PC-3 (cell line): ENCODE data around the gene PMP22. TPM values are rescaled to one million over a fixed set of nuclear protein-coding genes. Genes with fewer than 3 reads are reported as not detected.

Source experiments
- ATAC-seq: fragments of 200-7000 bp; cut with Tn5 transposase; 2 replicates; pipeline ENCODE4 v1.9.1; 2020; ENCODE audit warnings: mild to moderate bottlenecking, moderate library complexity
- BruUV-seq: library from RNA; stranded (reverse); fragments of 400-500 nt; replicated peaks from 2 replicates; lab custom pipeline; 2021; lab: Mats Ljungman, UMichigan
- CTCF ChIA-PET: fragments of 300-600 bp; sonication (Branson Sonifier 250); formaldehyde crosslinking; loops from one replicate; lab custom pipeline; 2022; ENCODE audit warnings: antibody characterized with exemption; lab: Charles Lee
- POLR2A ChIA-PET: fragments of 300-600 bp; sonication (Branson Sonifier 250); formaldehyde crosslinking; loops from one replicate; lab custom pipeline; 2022; ENCODE audit warnings: antibody characterized with exemption; ENCODE audit not compliant: unreplicated experiment; lab: Charles Lee
- DNase-seq: peaks from one replicate; pipeline ENCODE4 v3.0.0-alpha.2; 2015
- H2AFZ ChIP-seq: fragments of 300-600 bp; sonication (generic); 2 replicates; pipeline ENCODE4 v1.6.0; 2016; ENCODE audit warnings: antibody characterized with exemption, low read length
- H3F3A ChIP-seq: fragments of 300-600 bp; sonication (generic); one replicate; pipeline ENCODE4 v1.6.0; 2017; ENCODE audit warnings: antibody characterized with exemption, low read length, control low read depth, mild to moderate bottlenecking; ENCODE audit not compliant: unreplicated experiment
- H3K27ac ChIP-seq: fragments of 300-600 bp; sonication (generic); 2 replicates; pipeline ENCODE4 v1.5.1; 2016; ENCODE audit warnings: mild to moderate bottlenecking, low read length
- H3K27me3 ChIP-seq: fragments of 300-600 bp; sonication (generic); 2 replicates; pipeline ENCODE4 v1.6.1; 2016; ENCODE audit warnings: low read length, mixed read lengths
- H3K36me3 ChIP-seq: fragments of 300-600 bp; sonication (generic); 2 replicates; pipeline ENCODE4 v1.6.1; 2016; ENCODE audit warnings: low read depth, mixed run types, low read length, mixed read lengths
- H3K4me1 ChIP-seq: fragments of 300-600 bp; sonication (generic); 2 replicates; pipeline ENCODE4 v1.5.1; 2016; ENCODE audit warnings: low read length; ENCODE audit not compliant: insufficient read depth
- H3K4me2 ChIP-seq: fragments of 300-600 bp; sonication (generic); 2 replicates; pipeline ENCODE4 v1.6.0; 2016; ENCODE audit warnings: low read length
- H3K4me3 ChIP-seq: fragments of 300-600 bp; sonication (generic); 2 replicates; pipeline ENCODE4 v1.5.1; 2016; ENCODE audit warnings: mild to moderate bottlenecking, low read length, mixed read lengths
- H3K79me2 ChIP-seq: fragments of 300-600 bp; sonication (generic); 2 replicates; pipeline ENCODE4 v1.6.1; 2017; ENCODE audit warnings: low read length, mixed read lengths
- H3K9ac ChIP-seq: fragments of 300-600 bp; sonication (generic); 2 replicates; pipeline ENCODE4 v1.6.0; 2016; ENCODE audit warnings: mild to moderate bottlenecking, low read length
- H3K9me2 ChIP-seq: fragments of 300-600 bp; sonication (generic); replicated peaks from 2 replicates; pipeline ENCODE4 v1.6.1; 2016; ENCODE audit warnings: mixed run types, low read length, mixed read lengths
- H3K9me3 ChIP-seq: fragments of 300-600 bp; sonication (generic); 2 replicates; pipeline ENCODE4 v1.6.1; 2016; ENCODE audit warnings: low read length, mixed read lengths
- H4K20me1 ChIP-seq: fragments of 300-600 bp; sonication (generic); 2 replicates; pipeline ENCODE4 v1.6.1; 2016; ENCODE audit warnings: low read length, mixed read lengths
- EZH2 ChIP-seq: fragments of 300-600 bp; sonication (generic); IDR thresholded peaks from one replicate; pipeline ENCODE4 v1.6.1; 2017; ENCODE audit warnings: antibody characterized with exemption, mild to moderate bottlenecking, low read length; ENCODE audit not compliant: unreplicated experiment
- EZH2phosphoT487 ChIP-seq: fragments of 300-600 bp; sonication (generic); IDR thresholded peaks from 2 replicates; pipeline ENCODE4 v1.6.1; 2018; ENCODE audit warnings: mild to moderate bottlenecking, antibody characterized with exemption, low read length, borderline replicate concordance
- intact Hi-C: fragments of 100-400 bp; cut with micrococcal nuclease; formaldehyde crosslinking; loops from 2 replicates; pipeline ENCODE4 v1.9.0; 2023
- total RNA-seq: library from RNA; depleted of rRNA; stranded (reverse); fragments of >200 nt; gene quantifications from 2 replicates; pipeline ENCODE4 v1.2.3, GENCODE V29; 2014
- TF ChIP-seq, protein P1 (sequence below): fragments of 300-600 bp; sonication (generic); conservative IDR thresholded peaks from 2 replicates; pipeline ENCODE4 v1.5.1; 2017; ENCODE audit warnings: antibody characterized with exemption, low read depth, mild to moderate bottlenecking, low read length

PMP22 gene
- total RNA-seq, 1 experiment from 2014 or later = 51.0 TPM

DNA sequence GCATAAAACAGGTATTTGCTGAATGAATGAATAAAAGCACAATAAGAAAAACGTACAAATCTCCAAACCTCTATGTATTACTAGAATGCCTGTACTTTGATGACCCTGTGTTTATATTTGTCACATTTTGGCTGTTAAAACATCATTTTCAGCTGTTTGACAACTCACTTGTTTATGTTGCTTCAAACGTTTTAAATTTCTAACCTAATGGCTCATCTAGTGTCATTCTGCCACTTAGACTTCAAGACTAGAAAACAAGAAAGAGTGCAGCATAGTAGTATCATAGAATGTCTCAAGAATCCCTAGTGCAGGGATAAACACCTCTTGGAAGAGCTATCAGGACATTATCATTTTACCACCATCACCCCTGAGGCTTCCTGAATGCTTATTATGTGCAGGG is 19.4 kb upstream of the PMP22 start:
- no peaks in the 10 kb centered on the region for H3K9me3 ChIP-seq
- ChIA-PET CTCF (no interaction called here), POLR2A (no interaction called here)
- TF ChIP-seq EZH2 (no peak), EZH2phosphoT487 (no peak)
- TF ChIP-seq, protein P1, sequence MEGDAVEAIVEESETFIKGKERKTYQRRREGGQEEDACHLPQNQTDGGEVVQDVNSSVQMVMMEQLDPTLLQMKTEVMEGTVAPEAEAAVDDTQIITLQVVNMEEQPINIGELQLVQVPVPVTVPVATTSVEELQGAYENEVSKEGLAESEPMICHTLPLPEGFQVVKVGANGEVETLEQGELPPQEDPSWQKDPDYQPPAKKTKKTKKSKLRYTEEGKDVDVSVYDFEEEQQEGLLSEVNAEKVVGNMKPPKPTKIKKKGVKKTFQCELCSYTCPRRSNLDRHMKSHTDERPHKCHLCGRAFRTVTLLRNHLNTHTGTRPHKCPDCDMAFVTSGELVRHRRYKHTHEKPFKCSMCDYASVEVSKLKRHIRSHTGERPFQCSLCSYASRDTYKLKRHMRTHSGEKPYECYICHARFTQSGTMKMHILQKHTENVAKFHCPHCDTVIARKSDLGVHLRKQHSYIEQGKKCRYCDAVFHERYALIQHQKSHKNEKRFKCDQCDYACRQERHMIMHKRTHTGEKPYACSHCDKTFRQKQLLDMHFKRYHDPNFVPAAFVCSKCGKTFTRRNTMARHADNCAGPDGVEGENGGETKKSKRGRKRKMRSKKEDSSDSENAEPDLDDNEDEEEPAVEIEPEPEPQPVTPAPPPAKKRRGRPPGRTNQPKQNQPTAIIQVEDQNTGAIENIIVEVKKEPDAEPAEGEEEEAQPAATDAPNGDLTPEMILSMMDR = no peak
- no peaks in the 10 kb centered on the region for H3K79me2 ChIP-seq
- no peak overlapping the region for H3K4me2 ChIP-seq
- H3K36me3 ChIP-seq = no peaks in the 10 kb centered on the region
- no peak overlapping the region for H3K27ac ChIP-seq
- H3K4me3 ChIP-seq = no peak overlapping the region
- H2AFZ ChIP-seq = no peak overlapping the region
- H3K9ac ChIP-seq = no peak overlapping the region
- DNase-seq (no peak), ATAC-seq (no peak)
- H4K20me1 ChIP-seq = no peaks in the 10 kb centered on the region
- no TSS peak for BruUV-seq
- H3K27me3 ChIP-seq = no peaks in the 10 kb centered on the region
- H3K9me2 ChIP-seq = no peaks in the 10 kb centered on the region
- no peaks in the 10 kb centered on the region for H3F3A ChIP-seq
- H3K4me1 ChIP-seq = peaks cover 15% of the 10 kb centered on the region
- intact Hi-C loops = no loop called here

DNA sequence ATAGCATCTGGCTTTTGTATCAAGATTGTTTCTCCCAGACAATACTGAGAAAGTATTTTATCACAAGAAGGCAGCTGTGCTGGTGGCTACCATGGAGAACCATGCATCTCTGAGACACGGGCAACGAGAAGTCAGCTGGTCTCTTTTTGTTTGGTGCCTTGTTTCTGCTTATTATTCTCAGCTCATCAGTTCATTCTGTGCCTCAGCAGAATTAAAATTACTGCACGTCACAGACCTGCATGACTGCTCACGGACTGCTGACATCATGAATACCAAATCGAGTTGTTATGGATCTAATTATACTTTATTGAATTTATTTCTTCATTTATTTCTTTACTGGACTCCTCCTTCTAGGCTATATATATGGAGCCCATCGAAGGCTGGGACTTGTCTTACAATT is 19.0 kb upstream of the PMP22 start:
- no peaks in the 10 kb centered on the region for H3K27me3 ChIP-seq
- no TSS peak for BruUV-seq
- no peaks in the 10 kb centered on the region for H3K79me2 ChIP-seq
- H3K9me3 ChIP-seq = no peaks in the 10 kb centered on the region
- H3K4me3 ChIP-seq = no peak overlapping the region
- TF ChIP-seq EZH2phosphoT487 (no peak), EZH2 (no peak)
- TF ChIP-seq, protein P1 = no peak
- no peaks in the 10 kb centered on the region for H4K20me1 ChIP-seq
- no peak overlapping the region for H3K4me2 ChIP-seq
- POLR2A ChIA-PET = no interaction called here
- peaks cover 15% of the 10 kb centered on the region for H3K4me1 ChIP-seq
- H3K9me2 ChIP-seq = no peaks in the 10 kb centered on the region
- CTCF ChIA-PET = no interaction called here
- H3K9ac ChIP-seq = no peak overlapping the region
- no peaks in the 10 kb centered on the region for H3F3A ChIP-seq
- DNase-seq = no peak
- ATAC-seq = no peak
- intact Hi-C loops = no loop called here
- no peak overlapping the region for H2AFZ ChIP-seq
- no peaks in the 10 kb centered on the region for H3K36me3 ChIP-seq
- no peak overlapping the region for H3K27ac ChIP-seq

DNA sequence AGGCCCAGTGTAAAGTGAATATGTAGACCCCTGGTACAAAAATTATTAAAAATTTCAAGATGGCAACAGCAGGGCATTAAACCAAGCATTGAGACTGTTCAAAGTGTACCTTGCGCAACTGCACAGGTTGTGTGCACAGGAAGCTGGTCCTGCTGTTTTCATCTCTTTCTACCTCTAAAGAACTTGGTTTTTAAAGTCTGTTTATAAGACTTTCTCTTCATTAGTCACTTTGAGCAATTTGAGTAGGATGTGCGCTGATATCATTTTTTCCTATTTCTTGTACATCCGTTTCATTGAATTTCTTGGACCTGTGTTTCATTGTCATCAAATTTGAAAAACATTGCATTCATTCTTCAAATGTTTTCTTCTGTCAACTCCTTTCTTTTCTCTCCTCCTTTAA is 16.8 kb upstream of the PMP22 start:
- no peak for TF ChIP-seq EZH2phosphoT487
- TF ChIP-seq, protein P1 = no peak
- no peak for TF ChIP-seq EZH2

More for the DNA sequence above, 16.8 kb upstream of the PMP22 start:
- H3K4me3 ChIP-seq = no peak overlapping the region
- H2AFZ ChIP-seq = no peak overlapping the region
- DNase-seq = no peak
- H3K4me2 ChIP-seq = no peak overlapping the region
- no peaks in the 10 kb centered on the region for H3K27me3 ChIP-seq
- H3K4me1 ChIP-seq = peaks cover 23% of the 10 kb centered on the region
- no TSS peak for BruUV-seq
- no peaks in the 10 kb centered on the region for H3K79me2 ChIP-seq
- H4K20me1 ChIP-seq = no peaks in the 10 kb centered on the region
- ATAC-seq = no peak
- CTCF ChIA-PET = no interaction called here
- H3K9me3 ChIP-seq = no peaks in the 10 kb centered on the region
- POLR2A ChIA-PET = no interaction called here
- H3K9ac ChIP-seq = no peak overlapping the region
- H3K36me3 ChIP-seq = no peaks in the 10 kb centered on the region
- H3F3A ChIP-seq = peaks cover 5% of the 10 kb centered on the region
- no peaks in the 10 kb centered on the region for H3K9me2 ChIP-seq
- no peak overlapping the region for H3K27ac ChIP-seq
- intact Hi-C loops = no loop called here
